Activated naive CD8-positive, alpha-beta T cell treated with anti-CD3 and anti-CD28 coated beads, Interleukin-2, amount 10 ng/mL, durations not matched to agents 7 days and 5 days (primary cell): Measurements from ENCODE around the gene HP. TPM values are rescaled to one million over a fixed set of nuclear protein-coding genes. Genes with fewer than 3 reads are reported as not detected.

Experiments
- ATAC-seq: fragments of 150-1000 bp; cut with Tn5 transposase; one replicate; pipeline ENCODE4 v1.10.0; 2021; ENCODE audit warnings: low read depth, moderate library complexity
- POLR2A ChIA-PET: fragments of 350-600 bp; sonication (Branson Sonifier 250); formaldehyde crosslinking; loops from one replicate; lab custom pipeline; 2021; ENCODE audit warnings: antibody characterized with exemption; lab: Charles Lee
- DNase-seq: peaks from one replicate; pipeline ENCODE4 v3.0.0; 2021
- H3K27ac Mint-ChIP-seq: one replicate; pipeline ENCODE4 v1.8.0; 2022; ENCODE audit warnings: mild to moderate bottlenecking, mixed read lengths
- H3K27me3 Mint-ChIP-seq: one replicate; pipeline ENCODE4 v1.8.0; 2022; ENCODE audit warnings: mild to moderate bottlenecking, moderate library complexity, mixed read lengths
- H3K36me3 Mint-ChIP-seq: one replicate; pipeline ENCODE4 v1.8.0; 2021; ENCODE audit warnings: mild to moderate bottlenecking, mixed read lengths
- H3K4me1 Mint-ChIP-seq: one replicate; pipeline ENCODE4 v1.8.0; 2021; ENCODE audit warnings: mixed read lengths
- H3K4me3 Mint-ChIP-seq: one replicate; pipeline ENCODE4 v1.8.0; 2022; ENCODE audit warnings: mild to moderate bottlenecking, moderate library complexity, mixed read lengths
- H3K9me3 Mint-ChIP-seq: one replicate; pipeline ENCODE4 v1.8.0; 2021; ENCODE audit warnings: mixed read lengths
- total RNA-seq, 2 experiments: library from RNA; stranded (reverse); gene quantifications; one replicate each; pipeline ENCODE4 v1.2.3, GENCODE V29; 2021

Gene HP
- total RNA-seq, 2 experiments from 2014 or later, result not detected

DNA sequence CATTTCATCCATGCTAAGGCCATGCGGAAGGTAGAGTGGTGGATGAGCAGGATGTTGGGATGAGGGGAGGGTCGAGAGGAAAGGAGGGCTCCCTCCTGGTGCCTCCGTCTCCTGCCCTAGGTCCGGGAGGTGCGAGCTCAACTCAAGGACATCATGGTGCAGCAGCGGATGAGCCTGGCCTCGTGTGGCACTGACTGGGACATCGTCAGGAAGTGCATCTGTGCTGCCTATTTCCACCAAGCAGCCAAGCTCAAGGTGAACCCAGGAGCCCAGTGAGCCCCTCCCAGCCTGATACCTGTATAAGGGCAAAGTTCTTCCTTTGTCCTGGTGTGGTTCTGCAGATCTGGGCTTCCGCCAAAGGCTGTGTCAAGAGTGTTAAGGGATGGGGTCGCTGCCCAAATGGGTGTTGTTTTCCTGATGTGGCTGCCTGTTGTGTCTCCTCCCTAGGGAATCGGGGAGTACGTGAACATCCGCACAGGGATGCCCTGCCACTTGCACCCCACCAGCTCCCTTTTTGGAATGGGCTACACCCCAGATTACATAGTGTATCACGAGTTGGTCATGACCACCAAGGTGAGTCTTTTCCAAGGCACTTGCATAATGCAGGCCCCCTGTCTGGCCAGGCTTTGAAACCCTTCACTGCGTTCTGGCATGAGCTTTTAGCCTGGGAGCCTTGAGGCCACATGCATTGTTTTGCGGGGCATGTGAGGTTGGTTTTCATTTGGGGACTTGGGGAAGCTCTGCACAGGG is 54.2 kb downstream of the HP start:
- no peaks in the 10 kb centered on the region for H3K9me3 Mint-ChIP-seq
- DNase-seq (no peak), ATAC-seq (no peak)
- H3K36me3 Mint-ChIP-seq, result peaks cover 21% of the 10 kb centered on the region
- no peak overlapping the region for H3K27ac Mint-ChIP-seq
- POLR2A ChIA-PET, result no interaction called here
- no peak overlapping the region for H3K4me3 Mint-ChIP-seq
- H3K4me1 Mint-ChIP-seq, result no peaks in the 10 kb centered on the region
- no peaks in the 10 kb centered on the region for H3K27me3 Mint-ChIP-seq

DNA sequence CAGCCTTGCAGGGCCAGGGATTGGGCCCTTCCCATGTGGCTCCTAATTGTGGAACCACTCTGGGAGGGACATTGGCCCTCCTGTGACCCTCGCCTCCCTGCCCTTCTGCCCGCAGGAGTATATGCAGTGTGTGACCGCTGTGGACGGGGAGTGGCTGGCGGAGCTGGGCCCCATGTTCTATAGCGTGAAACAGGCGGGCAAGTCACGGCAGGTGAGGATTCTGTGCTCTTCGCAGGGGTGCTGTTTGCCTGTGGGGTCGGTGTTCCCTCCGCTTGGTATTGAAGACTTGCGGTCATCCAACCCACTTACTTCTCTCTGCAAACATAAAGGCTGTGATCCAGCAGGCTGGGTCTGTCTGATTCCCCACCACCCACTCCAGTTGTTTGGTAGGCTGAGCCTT is 55.0 kb downstream of the HP start:
- POLR2A ChIA-PET, result no interaction called here
- no peaks in the 10 kb centered on the region for H3K27me3 Mint-ChIP-seq
- no peaks in the 10 kb centered on the region for H3K4me1 Mint-ChIP-seq
- no peak overlapping the region for H3K4me3 Mint-ChIP-seq
- ATAC-seq, result no peak
- no peak for DNase-seq
- no peak overlapping the region for H3K27ac Mint-ChIP-seq
- peaks cover 23% of the 10 kb centered on the region for H3K36me3 Mint-ChIP-seq
- no peaks in the 10 kb centered on the region for H3K9me3 Mint-ChIP-seq

DNA sequence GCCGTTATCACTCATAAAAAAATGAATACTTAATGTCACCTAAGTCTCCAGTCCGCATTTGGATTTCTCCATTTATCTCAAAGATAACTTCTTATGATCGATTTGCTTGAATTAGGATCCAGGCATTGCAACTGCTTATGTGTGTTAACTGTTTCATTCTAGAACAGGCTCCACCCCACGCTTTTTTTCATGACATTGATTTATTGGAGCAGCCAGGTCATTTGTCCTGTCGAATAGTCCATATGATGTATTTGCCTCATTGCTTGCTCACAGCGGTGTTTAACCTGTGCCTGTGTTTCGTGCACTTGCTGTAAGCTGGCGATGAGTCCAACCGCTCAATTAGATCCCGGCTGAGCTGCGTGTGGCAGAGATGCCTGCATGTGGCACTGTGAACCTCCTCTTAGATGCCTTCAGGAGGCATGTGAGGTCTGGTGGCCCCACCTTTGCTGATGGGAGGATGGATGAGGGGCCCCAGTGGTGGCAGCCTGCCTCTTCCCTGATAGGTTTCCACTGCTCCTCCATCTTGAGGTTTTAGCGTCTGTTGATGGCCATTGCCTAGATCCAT is 55.7 kb downstream of the HP start:
- H3K27me3 Mint-ChIP-seq, result no peaks in the 10 kb centered on the region
- ATAC-seq, result no peak
- no peaks in the 10 kb centered on the region for H3K4me1 Mint-ChIP-seq
- DNase-seq, result no peak
- POLR2A ChIA-PET, result no interaction called here
- peaks cover 23% of the 10 kb centered on the region for H3K36me3 Mint-ChIP-seq
- no peaks in the 10 kb centered on the region for H3K9me3 Mint-ChIP-seq
- H3K27ac Mint-ChIP-seq, result no peak overlapping the region
- no peak overlapping the region for H3K4me3 Mint-ChIP-seq

Other genes with a start within 250 kb of the HP start
- 10 to 100 TPM; 86.3 to 93.2 TPM for gene AP1G1, start 245.7 kb upstream of the HP start, total RNA-seq
- gene ATXN1L, start 208.5 kb upstream of the HP start, total RNA-seq, result 10 to 100 TPM; 27.8 to 28.3 TPM
- gene ZNF821, start 170.3 kb upstream of the HP start, total RNA-seq, result 1 to 10 TPM; 5.7 to 8.0 TPM
- gene IST1, start 159.0 kb upstream of the HP start, total RNA-seq, result 100 to 1,000 TPM; 228 to 248 TPM
- under 1 TPM; 0.60 to 0.97 TPM for gene PKD1L3, start 54.1 kb upstream of the HP start, total RNA-seq
- 10 to 100 TPM; 13.2 to 14.5 TPM for gene DHODH, start 45.8 kb upstream of the HP start, total RNA-seq
- gene HPR, start 8.7 kb downstream of the HP start, total RNA-seq, result not detected
- 10 to 100 TPM; 14.5 to 15.2 TPM for gene TXNL4B, start 39.1 kb downstream of the HP start, total RNA-seq
- gene DHX38, start 39.3 kb downstream of the HP start, total RNA-seq, result 10 to 100 TPM; 86.9 to 95.5 TPM
- gene PMFBP1, start 117.7 kb downstream of the HP start, total RNA-seq, result 1 to 10 TPM; 3.0 to 5.0 TPM